NCI-H146 (cell line): Measurements from ENCODE around the gene E2F2.
"Not testable (repeated sequence)": the region's sequence is repeated elsewhere in the genome, so short reads cannot be mapped to it uniquely, and the experiment has no call there.

ENCODE experiments used
- DNase-seq: peaks from one replicate; lab custom pipeline; 2025; lab: John Stamatoyannopoulos, UW

E2F2 gene

GRCh38 chr1:23524716-23525401 is 6.2 kb downstream of the E2F2 start:
- DNase-seq, result peak; percentile 93

- no peak for DNase-seq
Observed at GRCh38 chr1:23524163-23524562, 6.9 kb downstream of the E2F2 start.

GRCh38 chr1:23522244-23522982 is 8.6 kb downstream of the E2F2 start:
- no peak for DNase-seq

GRCh38 chr1:23521588-23521987 is 9.4 kb downstream of the E2F2 start:
- DNase-seq, result no peak

GRCh38 chr1:23517581-23517980 is 13.5 kb downstream of the E2F2 start:
- DNase-seq, result no peak

- DNase-seq, result no peak
Observed at GRCh38 chr1:23515905-23516304, 15.1 kb downstream of the E2F2 start.

- no peak for DNase-seq
Observed at GRCh38 chr1:23514111-23514679, 16.8 kb downstream of the E2F2 start.

- DNase-seq, result no peak
Observed at GRCh38 chr1:23509896-23510295, 21.1 kb downstream of the E2F2 start.

- no peak for DNase-seq
Observed at GRCh38 chr1:23506376-23507107, 24.5 kb downstream of the E2F2 start.

GRCh38 chr1:23505851-23506250 is 25.2 kb downstream of the E2F2 start:
- no peak for DNase-seq

- not testable (repeated sequence) for DNase-seq
Observed at GRCh38 chr1:23504156-23504555, 26.9 kb downstream of the E2F2 start.

GRCh38 chr1:23502951-23503350 is 28.1 kb downstream of the E2F2 start:
- no peak for DNase-seq

GRCh38 chr1:23500466-23500865 is 30.6 kb downstream of the E2F2 start:
- no peak for DNase-seq

GRCh38 chr1:23497777-23498439 is 33.1 kb downstream of the E2F2 start:
- DNase-seq, result no peak

GRCh38 chr1:23496490-23497181 is 34.4 kb downstream of the E2F2 start:
- DNase-seq, result no peak

GRCh38 chr1:23494836-23495235 is 36.2 kb downstream of the E2F2 start:
- DNase-seq, result not testable (repeated sequence)

- DNase-seq, result not testable (repeated sequence)
Observed at GRCh38 chr1:23492776-23493175, 38.3 kb downstream of the E2F2 start.

- no peak for DNase-seq
Observed at GRCh38 chr1:23492132-23492720, 38.8 kb downstream of the E2F2 start.

GRCh38 chr1:23489842-23490241 is 41.2 kb downstream of the E2F2 start:
- no peak for DNase-seq

- no peak for DNase-seq
Observed at GRCh38 chr1:23485002-23485332, 46.1 kb downstream of the E2F2 start.
